GM21825 (cell line): ENCODE results near the gene SMAP2.

ENCODE experiments used
- ATAC-seq: cut with Tn5 transposase; IDR thresholded peaks from one replicate; pipeline ENCODE4 v1.9.1; 2021; ENCODE audit warnings: mild to moderate bottlenecking, moderate library complexity; ENCODE audit not compliant: unreplicated experiment

The SMAP2 gene

GRCh38 chr1:40469327-40469726, 95.8 kb downstream of the SMAP2 start:
- ATAC-seq, result no peak
